SHP77 (cell line): ENCODE results near the gene URAD.
A peak's percentile ranks its signal among the peaks of the same experiment; 100 is the strongest.
"Not testable (repeated sequence)": the region's sequence is repeated elsewhere in the genome, so short reads cannot be mapped to it uniquely, and the experiment has no call there.

ENCODE experiments used
- DNase-seq, 2 experiments: peaks; one replicate each; lab custom pipeline; 2025; lab: John Stamatoyannopoulos, UW

Gene URAD

DNA sequence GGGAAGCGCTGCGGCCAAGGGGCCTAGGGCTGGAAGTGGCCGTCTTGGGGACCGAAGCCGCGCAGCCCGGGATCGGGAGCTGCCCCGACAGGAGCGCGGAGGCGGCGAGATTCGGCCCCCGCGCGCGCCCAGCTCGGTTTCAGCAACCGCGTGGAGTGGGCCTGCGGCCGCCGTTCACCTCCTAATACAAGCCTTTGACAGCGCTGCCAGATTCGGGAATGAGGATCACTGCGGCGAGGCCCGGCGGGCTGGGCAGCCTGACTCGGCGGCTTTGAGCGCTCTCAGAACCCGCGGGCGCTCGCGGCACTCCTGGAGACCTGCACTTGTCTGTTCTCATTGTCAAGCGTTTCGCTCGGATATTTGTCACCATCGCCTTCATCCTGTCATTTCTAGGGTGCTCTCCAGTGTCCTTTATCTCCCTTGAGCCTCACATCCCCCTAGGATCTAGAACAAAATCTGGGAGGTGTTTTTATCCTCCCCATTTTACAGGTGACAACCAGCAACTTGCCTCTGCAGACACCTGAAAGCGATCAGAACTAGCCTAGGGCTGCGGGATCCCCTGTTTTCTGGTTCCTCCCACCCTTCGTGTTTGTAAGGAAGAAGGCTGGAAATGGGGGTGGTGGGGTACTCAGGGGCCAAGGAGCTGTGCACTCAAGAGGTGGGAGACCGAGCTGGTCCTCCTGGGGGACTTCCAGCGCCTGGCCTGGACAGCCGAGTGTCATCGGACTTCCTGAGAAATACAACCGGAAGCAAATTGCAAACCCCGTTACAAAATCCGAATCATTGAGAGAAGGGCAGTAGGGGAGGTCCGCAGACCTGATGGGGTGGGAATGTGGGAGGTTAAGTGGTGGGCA, 17.9 kb downstream of the URAD start:
- no peak for DNase-seq

DNA sequence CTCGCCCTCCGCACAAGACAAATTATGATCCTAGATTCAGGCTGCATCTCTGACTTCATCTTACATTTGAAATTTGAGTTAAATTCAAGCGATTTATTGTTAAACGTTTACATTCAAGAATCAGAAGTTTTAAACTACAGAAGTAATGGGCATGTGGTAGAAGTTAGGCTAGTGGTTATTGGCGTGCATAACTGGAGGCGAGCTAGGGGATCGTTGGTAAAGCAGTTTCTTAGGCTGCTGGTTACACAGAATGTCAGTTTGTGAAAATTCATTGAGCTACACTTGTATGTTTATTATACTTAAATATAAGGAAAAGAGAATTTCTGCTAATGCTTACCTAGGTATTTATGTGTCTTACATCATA, 18.6 kb downstream of the URAD start:
- DNase-seq, result no peak

DNA sequence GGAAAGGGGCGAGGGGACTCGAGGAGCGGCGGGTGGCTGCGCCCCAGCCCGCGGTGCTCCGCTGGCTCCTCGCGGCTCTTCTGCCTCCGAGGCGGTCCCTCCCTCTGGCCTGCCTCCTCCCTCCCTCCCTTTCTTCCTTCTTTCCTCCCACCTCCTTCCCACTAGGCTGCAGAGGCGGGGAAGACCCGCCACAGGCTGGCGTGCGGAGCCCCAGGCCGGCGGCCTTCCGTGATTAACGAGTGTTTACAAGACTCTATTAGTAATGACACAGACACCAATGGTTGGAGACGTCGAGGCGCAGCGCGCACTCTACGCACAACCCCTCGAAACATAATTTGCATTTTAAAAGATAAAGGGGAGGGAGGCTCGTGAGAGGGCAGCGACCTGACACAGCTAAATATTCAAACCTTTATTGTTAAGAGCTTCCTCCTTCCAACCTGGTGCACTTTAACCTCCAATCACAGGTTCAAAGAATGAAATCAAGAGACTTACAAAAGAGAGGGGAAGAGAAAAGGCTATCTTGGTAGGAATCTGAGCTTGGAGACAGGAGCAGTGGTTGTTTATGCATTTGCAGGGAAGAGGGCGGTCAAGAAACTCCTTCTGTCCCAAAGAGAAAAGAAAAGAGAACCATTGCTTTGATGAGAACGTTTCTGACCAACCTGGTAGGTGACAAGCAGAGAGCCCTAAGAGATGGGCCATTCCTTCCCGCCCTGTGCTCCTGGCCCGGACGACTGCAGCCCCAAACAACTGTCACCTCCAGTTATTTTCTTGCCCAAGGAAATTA, 19.2 kb downstream of the URAD start, which contains the start of gene CDX2:
Gene CDX2, minus strand, starts transcription at position 234 of the 784 bp plus-strand sequence. CDS start 309 bp downstream, outside the sequence.
- DNase-seq, result peak; percentile 38 to 44

DNA sequence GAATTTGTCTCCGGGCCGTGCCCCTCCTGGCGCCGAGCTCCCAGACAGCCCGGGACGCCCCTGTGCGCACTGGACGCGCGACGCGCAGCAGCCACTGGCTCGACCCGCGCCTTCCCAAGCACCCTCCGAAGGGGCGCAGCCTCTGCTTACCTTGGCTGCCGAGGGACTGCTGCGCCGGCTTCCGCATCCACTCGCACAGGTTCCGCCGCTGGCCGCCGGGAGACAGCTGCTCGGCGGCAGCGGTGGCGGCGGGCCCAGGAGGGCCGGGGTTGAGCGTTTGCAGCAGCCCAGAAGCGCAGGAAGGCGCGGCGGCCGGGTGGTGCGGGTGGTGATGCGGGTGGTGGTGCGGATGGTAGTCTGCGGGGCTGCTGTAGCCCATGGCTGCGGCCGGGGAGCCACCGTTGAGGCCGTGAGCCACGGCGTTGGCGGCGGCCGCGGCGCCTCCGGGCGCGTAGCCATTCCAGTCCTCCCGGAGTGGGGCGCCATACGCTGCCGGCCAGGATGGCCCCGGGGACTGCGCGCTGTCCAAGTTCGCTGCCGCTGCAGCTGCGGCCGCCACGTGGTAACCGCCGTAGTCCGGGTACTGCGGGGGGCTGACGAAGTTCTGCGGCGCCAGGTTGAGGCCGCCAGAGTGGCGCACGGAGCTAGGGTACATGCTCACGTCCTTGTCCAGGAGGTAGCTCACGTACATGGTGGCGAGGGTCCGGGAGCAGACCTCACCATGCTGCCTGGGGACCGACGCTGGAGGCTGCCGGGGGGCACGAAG, 20.0 kb downstream of the URAD start:
- DNase-seq, result peak in 1 of 2 experiments; percentile 35

DNA sequence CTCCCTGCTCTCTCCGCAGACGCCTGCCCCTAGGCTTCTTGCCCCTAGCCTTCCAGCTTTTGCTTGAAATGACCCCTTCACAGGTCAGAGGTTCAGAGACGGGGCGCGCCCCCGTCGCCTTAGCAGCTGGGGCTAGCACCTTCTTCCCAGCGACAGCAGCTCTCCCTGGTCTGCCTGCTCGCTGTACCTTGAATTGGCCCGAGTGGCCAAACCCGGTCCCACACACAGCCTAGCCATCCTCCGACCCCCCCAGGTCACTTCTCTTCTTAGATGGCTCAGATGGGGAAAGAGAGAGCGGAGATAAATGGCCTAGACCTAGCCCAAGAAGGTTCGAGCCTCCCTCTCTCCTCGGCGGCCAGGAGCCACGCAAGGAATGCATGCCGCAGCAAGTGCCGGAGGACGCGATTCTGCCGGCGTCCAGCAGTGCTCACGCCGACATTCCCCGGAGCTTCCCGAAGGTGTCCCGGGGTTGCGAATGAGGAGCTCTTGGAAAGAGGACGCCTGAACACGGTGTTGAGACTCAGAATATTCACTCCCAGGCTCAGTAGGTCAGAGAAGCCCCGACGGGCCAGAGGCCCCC, 20.7 kb downstream of the URAD start:
- DNase-seq, result no peak

DNA sequence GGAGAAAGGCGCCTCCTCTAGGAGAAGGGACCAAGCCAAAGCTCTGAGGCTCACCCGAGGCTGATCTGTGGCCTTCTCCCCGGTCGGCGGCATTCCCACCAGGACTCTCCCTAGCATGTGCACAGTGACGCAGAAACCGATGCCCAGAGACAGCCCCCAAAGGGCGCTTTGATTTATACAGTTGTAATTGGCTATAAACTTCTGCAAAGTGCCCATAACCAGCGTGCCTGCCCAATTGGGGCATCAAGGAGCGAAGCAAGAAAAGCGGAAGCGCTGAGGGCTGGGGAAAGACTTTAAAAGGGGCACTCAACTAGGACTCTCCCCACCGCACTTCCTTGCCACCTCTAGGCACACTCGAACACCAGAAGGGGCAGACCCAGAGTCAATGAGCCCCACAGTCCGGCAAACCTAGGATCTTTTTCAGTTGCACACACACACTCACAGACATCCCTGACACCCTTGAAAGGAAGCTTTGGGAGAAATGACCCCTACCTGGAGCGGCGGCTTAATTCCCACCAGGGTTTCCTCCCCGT, 21.2 kb downstream of the URAD start:
- DNase-seq, result no peak

DNA sequence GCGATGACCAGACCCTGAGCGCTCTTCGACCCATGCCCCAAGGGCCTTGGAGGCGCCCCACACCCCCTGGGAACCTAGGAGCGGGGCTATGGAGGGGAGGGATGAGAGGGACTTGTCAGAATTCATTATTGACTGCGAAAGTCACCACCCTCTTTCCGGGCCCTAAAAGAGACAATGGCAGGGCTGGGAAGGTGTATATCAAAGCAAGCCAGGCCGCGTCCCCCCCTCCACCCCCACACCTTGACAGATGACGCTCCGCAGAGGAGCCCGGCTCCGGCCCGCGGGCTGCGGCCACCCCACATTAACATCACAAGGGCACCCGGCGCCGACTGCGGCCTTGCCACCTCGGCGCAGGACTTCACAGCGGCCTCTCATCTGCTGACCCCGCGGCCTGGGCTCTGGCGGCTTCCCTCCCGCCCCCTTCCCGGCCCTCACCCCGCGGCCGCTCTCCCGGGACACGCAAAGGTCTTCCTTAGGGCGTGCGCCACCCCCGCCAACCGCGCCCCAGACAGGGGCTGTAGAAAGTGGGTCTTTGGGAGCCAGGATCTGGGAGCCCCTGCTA, 21.8 kb downstream of the URAD start:
- no peak for DNase-seq

DNA sequence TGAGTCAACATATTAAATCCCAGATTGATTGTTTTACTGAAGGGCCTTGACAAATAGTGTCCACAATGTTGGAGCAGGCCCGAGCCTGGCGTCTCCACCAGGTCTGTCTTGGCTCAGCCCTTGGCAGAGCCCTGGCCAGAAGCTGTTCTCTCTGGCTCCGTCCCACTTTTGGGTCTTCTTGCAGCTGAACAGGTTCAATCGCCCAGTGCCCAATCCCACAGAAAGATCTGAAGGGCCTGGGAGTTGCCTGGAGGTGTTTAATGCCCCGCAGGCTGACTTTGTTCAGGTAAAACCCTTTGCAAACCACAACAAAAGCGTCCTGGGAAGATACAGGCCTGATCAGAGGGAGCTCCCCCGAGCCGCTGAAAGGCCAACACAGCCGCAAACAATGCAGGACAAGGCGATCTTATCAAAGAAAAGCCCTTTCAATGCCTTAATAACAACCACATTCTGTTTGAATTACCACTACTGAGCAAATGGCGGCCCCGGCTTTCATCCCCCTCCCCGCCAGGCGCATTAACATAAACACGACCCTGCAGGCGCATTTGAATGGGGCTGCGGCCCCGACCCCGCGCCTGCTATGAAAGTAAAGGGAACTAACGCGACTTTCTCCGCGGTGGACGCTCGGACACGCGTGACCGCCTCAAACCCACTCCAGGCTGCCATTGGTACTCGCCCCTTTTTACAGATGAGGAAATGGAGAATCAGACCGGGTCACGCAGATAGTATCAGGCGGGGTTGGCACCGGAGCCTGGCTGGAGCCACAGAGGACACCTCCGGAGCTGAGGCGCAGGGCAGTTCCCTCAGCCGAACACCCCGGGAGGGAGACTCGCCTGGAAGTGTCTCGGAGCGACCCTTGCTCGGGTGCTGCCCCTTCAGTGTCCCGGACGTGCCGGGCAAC, 22.5 kb downstream of the URAD start:
- no peak for DNase-seq

DNA sequence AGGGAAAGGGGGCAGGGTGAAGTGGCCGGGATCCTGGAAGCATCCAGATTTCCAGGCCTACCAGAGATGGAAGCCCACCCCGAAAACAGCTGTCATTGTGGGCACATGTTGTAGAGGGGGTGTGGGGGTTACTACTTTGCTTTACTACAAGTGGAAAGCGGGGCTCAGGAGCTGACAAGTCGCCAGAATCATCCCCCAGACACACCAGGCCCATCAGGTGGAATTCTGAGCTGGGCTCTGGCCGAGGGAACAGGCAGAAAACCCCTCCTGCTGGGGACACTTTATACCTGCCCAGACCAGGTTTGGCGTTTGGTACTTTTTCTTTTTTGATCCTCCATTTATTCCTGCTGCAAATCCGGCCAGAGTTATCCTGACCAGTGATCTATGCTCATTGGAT, 23.2 kb downstream of the URAD start:
- DNase-seq, result no peak

DNA sequence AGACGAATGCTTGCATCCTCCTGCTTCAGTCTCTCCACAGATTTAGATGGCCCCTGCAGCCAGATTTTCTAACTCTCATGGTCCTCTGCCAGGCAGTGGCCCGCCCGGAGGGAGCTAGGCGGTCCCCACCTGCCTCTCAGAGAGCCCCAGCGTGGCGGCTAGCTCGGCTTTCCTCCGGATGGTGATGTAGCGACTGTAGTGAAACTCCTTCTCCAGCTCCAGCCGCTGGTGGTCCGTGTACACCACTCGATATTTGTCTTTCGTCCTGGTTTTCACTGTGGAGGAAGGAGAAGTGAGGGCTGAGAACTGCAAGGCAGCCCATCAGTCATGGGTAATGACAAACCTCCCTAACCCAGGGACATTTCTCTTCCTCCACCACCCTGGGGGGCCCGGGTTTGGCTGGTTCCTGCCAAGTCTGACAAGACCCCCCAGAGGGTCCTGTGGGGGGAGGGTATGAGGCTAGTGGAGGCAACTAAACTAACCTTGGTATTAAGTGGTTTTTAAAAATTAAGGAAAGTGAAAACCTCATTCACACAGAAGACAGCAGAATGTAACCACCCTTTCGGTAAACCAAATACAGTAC, 23.7 kb downstream of the URAD start:
- no peak for DNase-seq

DNA sequence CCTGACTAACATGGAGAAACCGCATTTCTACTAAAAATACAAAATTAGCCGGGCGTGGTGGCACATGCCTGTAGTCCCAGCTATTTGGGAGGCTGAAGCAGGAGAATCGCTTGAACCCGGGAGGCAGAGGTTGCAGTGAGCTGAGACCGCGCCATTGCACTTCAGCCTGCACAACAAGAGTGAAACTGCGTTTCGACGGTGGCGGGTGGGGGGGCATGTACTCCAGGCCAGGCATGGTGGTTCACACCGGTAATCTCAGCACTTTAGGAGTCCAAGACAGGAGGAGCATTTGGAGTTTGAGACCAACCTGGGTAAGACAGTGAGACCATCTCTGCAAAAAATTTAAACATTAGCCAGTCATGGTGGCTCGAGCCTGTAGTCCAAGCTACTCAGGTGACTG, 24.3 kb downstream of the URAD start:
- not testable (repeated sequence) for DNase-seq

DNA sequence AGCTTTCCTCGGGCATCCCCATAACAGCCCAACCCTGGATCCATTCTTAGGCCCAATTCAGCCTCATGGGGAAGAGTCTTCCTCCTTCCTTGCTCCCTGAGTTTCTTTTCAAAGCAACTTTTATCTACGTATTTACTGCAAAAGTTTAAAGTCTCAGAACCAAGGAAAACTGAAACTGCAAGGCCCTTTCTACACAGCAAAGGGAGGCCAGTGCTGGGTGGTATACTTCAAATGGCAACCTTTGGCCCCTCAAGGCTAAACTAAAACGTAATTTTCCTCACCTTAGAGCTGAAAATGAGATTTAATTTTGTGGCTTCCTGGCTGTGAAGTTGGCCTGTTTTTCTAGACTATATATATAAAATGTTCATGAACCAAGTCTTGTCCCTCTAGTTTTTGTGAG, 25.0 kb downstream of the URAD start:
- DNase-seq, result no peak

DNA sequence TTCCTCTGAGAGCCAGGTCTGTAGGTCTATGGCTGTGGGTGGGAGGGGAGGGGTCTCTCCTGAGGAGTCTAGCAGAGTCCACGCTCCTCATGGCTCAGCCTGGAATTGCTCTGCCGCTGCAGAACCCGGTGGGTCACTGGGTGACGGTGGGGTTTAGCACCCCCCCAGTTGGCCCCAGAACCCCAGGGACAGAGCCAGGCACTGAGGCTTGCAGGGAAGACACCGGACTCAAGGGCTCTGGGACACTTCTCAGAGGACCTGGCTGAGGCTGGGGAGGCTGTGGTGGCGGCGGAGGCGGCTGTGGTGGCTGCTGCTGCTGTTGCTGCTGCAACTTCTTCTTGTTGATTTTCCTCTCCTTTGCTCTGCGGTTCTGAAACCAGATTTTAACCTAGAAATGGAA, 25.5 kb downstream of the URAD start:
- DNase-seq, result no peak

DNA sequence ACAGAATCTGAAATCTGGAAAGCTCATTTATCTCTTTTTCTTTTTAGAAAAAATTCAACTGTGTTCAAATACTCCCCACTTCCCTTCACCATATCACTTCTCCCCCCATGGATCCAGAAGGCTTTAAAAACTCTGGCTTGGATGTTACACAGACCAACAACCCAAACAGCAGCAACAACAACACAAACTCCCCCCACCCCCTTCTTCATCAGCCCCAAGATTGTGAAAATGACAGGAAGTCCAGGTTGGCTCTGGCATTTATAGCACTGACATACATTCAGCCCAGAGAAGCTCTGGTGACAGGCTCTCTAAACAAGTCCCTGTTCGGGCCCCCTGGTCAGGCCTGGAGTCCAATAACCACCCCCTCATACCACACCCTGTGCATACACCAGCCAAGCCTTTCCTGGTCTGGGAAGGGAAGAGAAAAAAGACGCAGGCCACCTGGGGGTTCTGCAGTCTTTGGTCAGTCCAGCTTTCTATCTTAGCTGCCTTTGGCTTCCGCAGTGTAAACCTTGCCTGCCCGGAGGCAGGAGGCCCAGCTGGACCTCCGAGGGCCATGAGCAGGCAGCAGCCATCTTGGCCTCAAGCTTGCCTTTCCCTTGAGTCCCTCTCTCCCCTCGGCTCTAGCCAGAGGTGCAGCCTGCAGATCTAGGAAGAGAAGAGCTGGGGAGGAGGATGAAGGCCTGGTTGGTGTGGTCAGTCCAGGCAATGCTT, 26.2 kb downstream of the URAD start:
- no peak for DNase-seq

DNA sequence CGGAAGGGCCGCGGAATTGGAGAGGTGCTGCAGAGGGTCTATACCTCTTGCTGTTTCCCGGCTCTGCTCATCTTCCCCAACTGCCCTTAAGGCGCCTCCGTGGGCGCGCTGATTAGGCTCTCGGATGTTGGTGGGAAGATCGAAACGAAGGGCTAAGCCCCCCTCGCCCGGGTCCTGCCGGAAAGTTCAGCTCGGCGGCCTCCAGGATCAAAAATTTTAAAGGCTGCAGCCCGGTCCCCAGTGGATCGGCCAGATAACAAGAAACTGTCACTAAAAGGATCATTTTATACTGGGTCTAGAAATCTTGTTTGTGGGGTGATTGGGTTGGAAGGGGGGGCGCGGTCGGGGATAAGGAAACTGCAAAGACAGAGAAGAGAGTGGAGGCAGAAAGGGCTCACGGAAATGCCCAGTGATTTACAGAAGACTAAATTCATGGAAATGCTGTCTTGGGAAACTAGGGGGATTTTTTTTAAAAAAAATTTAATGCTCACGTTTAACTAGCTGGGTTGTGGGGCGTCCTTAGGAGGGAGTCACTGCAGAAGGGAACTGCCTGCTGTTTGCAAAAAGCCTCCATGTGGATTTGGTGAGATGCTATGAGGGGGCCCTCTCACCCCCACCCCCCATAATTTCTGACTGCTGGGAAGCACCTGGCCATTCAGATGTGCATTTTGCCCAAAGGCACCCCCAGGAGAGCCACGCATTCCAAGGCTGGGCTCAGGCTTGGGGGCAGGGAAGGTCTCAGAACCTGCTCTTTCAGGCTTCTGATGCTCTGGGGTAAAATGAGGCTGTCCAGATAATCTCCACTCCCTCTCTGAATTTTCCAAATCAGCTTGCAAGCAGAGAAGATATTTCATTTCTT, 27.0 kb downstream of the URAD start:
- DNase-seq, result no peak

DNA sequence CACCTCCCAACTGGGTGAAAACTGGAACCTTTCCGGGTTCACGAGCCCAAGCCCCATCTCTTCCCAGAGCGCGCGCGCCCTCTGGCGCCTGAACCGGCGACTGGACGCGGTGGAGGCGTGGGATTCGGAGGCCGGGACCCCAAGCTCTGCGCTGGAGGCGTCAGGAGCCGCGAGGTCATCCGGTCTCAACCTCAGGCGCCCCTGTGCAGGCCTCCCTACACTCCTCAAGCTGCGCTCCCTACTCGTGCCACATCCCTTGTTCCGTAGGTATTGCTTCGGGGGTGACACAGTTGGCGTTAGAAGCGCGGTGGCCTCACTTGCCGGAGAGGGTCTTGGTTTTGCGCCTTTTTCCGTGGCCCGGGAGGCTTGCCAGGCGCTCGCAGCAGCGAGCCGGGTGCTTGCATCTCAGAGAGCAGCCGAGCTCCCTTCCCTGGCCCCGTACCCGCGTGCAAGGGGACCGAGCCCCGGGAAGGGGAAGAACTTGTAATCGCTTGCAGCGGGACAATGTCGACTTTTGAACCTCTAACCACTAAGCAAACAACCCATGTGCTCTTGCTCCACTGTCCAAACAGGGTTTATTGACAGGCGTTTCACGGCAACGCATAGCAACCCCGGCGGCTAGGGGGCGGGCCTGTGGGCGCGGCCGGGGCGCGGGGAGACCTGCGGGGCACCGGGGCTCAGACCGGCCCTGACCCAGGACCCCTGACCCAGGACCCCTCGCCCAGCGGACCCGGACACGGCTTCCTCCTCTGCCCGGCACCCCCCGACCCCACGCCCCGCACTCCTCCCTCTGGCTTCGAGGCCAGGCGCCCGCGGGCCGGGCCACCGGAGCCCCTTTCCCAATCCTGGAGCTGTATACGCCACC, 27.9 kb downstream of the URAD start:
- DNase-seq, result peak; percentile 69 to 76

DNA sequence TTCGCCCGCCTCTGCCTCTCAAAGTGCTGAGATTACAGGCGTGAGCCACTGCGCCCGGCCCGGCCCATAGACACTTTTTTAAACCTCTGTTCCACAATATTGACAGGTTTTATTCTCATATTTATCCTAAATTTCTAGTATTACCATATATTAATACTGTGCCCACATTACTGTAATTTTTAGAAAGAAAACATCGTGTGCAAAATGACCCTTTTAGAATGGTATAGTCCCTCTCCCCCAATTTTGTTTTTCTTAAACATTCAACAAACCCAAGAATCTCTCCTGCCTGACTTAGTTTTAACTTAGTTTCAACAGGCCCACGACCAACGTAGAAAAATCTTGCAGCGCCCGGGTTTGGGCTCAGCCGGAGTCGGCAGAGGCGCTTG, 28.5 kb downstream of the URAD start:
- no peak for DNase-seq
